DND-41 (cell line): Measurements from ENCODE around the gene NF2.

Experiments
- ATAC-seq: fragments of 200-7000 bp; cut with Tn5 transposase; 3 replicates; pipeline ENCODE4 v1.9.1; 2021; ENCODE audit warnings: low read depth; ENCODE audit not compliant: insufficient read depth
- DNase-seq: peaks from one replicate; pipeline ENCODE4 v3.0.0-alpha.2; 2020
- H2AFZ ChIP-seq: 2 replicates; pipeline ENCODE4 v1.6.0; 2012; ENCODE audit warnings: low read depth, low read length
- H3K27ac ChIP-seq: 2 replicates; pipeline ENCODE4 v1.5.1; 2012; ENCODE audit warnings: low read length, inconsistent platforms
- H3K27me3 ChIP-seq: fragments of 200-600 bp; sonication (generic); 2 replicates; pipeline ENCODE4 v1.6.0; 2012; ENCODE audit warnings: low read length, mild to moderate bottlenecking, inconsistent platforms; ENCODE audit not compliant: insufficient read depth, poor library complexity
- H3K36me3 ChIP-seq: 2 replicates; pipeline ENCODE4 v1.5.1; 2012; ENCODE audit warnings: low read length, inconsistent platforms; ENCODE audit not compliant: insufficient read depth
- H3K4me1 ChIP-seq: 2 replicates; pipeline ENCODE4 v1.5.1; 2012; ENCODE audit warnings: mild to moderate bottlenecking, low read length; ENCODE audit not compliant: insufficient read depth
- H3K4me2 ChIP-seq: 2 replicates; pipeline ENCODE4 v1.6.0; 2012; ENCODE audit warnings: mild to moderate bottlenecking, moderate library complexity, low read length, inconsistent platforms; ENCODE audit not compliant: insufficient read depth
- H3K4me3 ChIP-seq, 2 experiments: fragments of 200-600 bp in 1 of 2; shearing (Covaris generic) in 1 of 2; 2 replicates each; pipeline ENCODE4 v1.5.1; 2012 to 2016; ENCODE audit warnings: inconsistent platforms in 2 of 2, low read length in 2 of 2, mild to moderate bottlenecking in 2 of 2, low read depth in 1 of 2, moderate library complexity in 1 of 2
- H3K79me2 ChIP-seq: 2 replicates; pipeline ENCODE4 v1.6.0; 2012; ENCODE audit warnings: low read length, inconsistent platforms; ENCODE audit not compliant: insufficient read depth
- H3K9ac ChIP-seq: 2 replicates; pipeline ENCODE4 v1.6.0; 2012; ENCODE audit warnings: low read depth, mild to moderate bottlenecking, inconsistent platforms, low read length, moderate library complexity
- H3K9me3 ChIP-seq: 2 replicates; pipeline ENCODE4 v1.5.1; 2012; ENCODE audit warnings: low read length, moderate library complexity, mild to moderate bottlenecking, inconsistent platforms; ENCODE audit not compliant: insufficient read depth, severe bottlenecking
- H4K20me1 ChIP-seq: 2 replicates; pipeline ENCODE4 v1.6.0; 2012; ENCODE audit warnings: low read length; ENCODE audit not compliant: insufficient read depth
- EZH2 ChIP-seq: IDR thresholded peaks from 3 replicates; pipeline ENCODE4 v1.6.1; 2012; ENCODE audit warnings: borderline replicate concordance, low read depth, mild to moderate bottlenecking, moderate library complexity, low read length, inconsistent platforms; ENCODE audit not compliant: severe bottlenecking
- TF ChIP-seq, protein P1 (sequence below): IDR thresholded peaks from 2 replicates; pipeline ENCODE4 v1.5.1; 2012; ENCODE audit warnings: borderline replicate concordance, low read length, moderate library complexity, mild to moderate bottlenecking; ENCODE audit not compliant: poor library complexity, severe bottlenecking; ENCODE audit errors: extremely low read depth

NF2 gene

GRCh38 chr22:29623059-29623458, 19.6 kb downstream of the NF2 start:
- Histone ChIP-seq H3K4me3 (no peak overlapping the region), H3K9ac (no peak overlapping the region), H2AFZ (no peak overlapping the region), H3K4me1 (peaks cover 37% of the 10 kb centered on the region), H4K20me1 (peaks cover 36% of the 10 kb centered on the region; the same call in 1 of the 2 replicates), H3K27ac (no peak overlapping the region), H3K4me2 (no peak overlapping the region), H3K79me2 (peaks cover 91% of the 10 kb centered on the region), H3K36me3 (no peaks in the 10 kb centered on the region), H3K9me3 (no peaks in the 10 kb centered on the region), H3K27me3 (no peaks in the 10 kb centered on the region)
- TF ChIP-seq, protein P1, sequence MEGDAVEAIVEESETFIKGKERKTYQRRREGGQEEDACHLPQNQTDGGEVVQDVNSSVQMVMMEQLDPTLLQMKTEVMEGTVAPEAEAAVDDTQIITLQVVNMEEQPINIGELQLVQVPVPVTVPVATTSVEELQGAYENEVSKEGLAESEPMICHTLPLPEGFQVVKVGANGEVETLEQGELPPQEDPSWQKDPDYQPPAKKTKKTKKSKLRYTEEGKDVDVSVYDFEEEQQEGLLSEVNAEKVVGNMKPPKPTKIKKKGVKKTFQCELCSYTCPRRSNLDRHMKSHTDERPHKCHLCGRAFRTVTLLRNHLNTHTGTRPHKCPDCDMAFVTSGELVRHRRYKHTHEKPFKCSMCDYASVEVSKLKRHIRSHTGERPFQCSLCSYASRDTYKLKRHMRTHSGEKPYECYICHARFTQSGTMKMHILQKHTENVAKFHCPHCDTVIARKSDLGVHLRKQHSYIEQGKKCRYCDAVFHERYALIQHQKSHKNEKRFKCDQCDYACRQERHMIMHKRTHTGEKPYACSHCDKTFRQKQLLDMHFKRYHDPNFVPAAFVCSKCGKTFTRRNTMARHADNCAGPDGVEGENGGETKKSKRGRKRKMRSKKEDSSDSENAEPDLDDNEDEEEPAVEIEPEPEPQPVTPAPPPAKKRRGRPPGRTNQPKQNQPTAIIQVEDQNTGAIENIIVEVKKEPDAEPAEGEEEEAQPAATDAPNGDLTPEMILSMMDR: no peak
- no peak for TF ChIP-seq EZH2
- DNase-seq (no peak), ATAC-seq (no peak)

DNA sequence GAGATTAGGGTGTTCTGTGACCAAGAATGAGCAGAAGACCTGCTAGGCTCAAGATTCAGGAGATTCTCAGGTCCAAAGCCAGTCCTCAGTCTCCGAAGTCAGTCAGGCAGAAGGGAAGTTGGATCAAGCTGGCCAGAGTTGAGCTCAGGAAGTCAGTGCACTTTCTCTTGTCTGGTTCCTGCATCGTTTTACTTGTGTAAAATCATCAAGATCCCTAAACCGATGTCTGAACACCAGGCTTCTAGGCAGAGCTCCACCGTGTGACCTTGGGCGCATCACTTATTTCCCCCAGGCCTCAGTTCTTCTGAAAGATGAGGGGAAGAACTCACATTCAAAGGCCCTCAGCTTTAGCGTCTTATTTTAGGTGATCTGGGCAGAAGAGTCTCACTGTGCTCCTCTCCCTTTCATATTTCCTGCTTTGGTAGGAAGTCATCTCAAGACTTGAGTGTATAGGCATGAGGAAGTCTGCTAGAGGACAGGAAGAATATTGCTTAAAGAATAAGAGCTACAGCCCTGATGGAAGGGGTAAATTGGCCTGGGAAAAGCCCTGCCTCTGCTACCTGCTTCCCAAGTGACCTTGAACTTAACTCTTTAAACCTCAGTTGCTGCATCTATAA, 20.2 kb downstream of the NF2 start:
- 0 out of 2 replicates have a peak overlapping the region, but pooled peaks have one; percentile 3 for H3K27ac ChIP-seq
- H3K36me3 ChIP-seq: no peaks in the 10 kb centered on the region
- no peaks in the 10 kb centered on the region for H3K9me3 ChIP-seq
- ATAC-seq (0 out of 3 replicates have a peak, but pooled peaks have one; percentile 18), DNase-seq (no peak)
- peaks cover 90% of the 10 kb centered on the region for H3K79me2 ChIP-seq
- H3K4me1 ChIP-seq: peaks cover 43% of the 10 kb centered on the region
- H4K20me1 ChIP-seq: peaks cover 36% of the 10 kb centered on the region; the same call in 1 of the 2 replicates
- no peak overlapping the region for H2AFZ ChIP-seq
- H3K27me3 ChIP-seq: no peaks in the 10 kb centered on the region
- H3K9ac ChIP-seq: no peak overlapping the region
- H3K4me2 ChIP-seq: no peak overlapping the region
- H3K4me3 ChIP-seq: no peak overlapping the region
- TF ChIP-seq EZH2: no peak
- TF ChIP-seq, protein P1: no peak

- Histone ChIP-seq H3K4me2 (no peak overlapping the region), H3K4me1 (peaks cover 57% of the 10 kb centered on the region), H3K79me2 (peaks cover 91% of the 10 kb centered on the region)
Measured at GRCh38 chr22:29625090-29625825, 21.8 kb downstream of the NF2 start.

More at GRCh38 chr22:29625090-29625825, 21.8 kb downstream of the NF2 start:
- Histone ChIP-seq H4K20me1 (peaks cover 31% of the 10 kb centered on the region; the same call in 1 of the 2 replicates), H3K9ac (no peak overlapping the region), H3K4me3 (no peak overlapping the region), H3K27ac (no peak overlapping the region), H2AFZ (no peak overlapping the region), H3K27me3 (no peaks in the 10 kb centered on the region), H3K36me3 (no peaks in the 10 kb centered on the region), H3K9me3 (no peaks in the 10 kb centered on the region)
- peak; percentile 79 for ATAC-seq
- DNase-seq: peak; percentile 58
- TF ChIP-seq, protein P1: peak; percentile 91
- TF ChIP-seq EZH2: no peak
